Activated CD8-positive, alpha-beta memory T cell treated with anti-CD3 and anti-CD28 coated beads, Interleukin-2, amount 10 ng/mL, durations not matched to agents 7 days and 5 days (primary cell): ENCODE results near the gene HTR5A. TPM values are rescaled to one million over a fixed set of nuclear protein-coding genes. Genes with fewer than 3 reads are reported as not detected.

Experiments used
- ATAC-seq: fragments of 150-1000 bp; cut with Tn5 transposase; one replicate; pipeline ENCODE4 v1.10.0; 2021; ENCODE audit warnings: moderate library complexity
- CTCF ChIA-PET: fragments of 350-600 bp; sonication (Branson Sonifier 250); formaldehyde crosslinking; loops from one replicate; lab custom pipeline; 2021; ENCODE audit warnings: antibody characterized with exemption; lab: Charles Lee
- DNase-seq: peaks from one replicate; pipeline ENCODE4 v3.0.0-alpha.2; 2020
- H3K27ac Mint-ChIP-seq: one replicate; pipeline ENCODE4 v1.8.0; 2021; ENCODE audit warnings: mild to moderate bottlenecking, mixed read lengths
- H3K27me3 Mint-ChIP-seq: one replicate; pipeline ENCODE4 v1.8.0; 2021; ENCODE audit warnings: mixed read lengths
- H3K36me3 Mint-ChIP-seq: one replicate; pipeline ENCODE4 v1.8.0; 2021; ENCODE audit warnings: mild to moderate bottlenecking, mixed read lengths
- H3K4me1 Mint-ChIP-seq: one replicate; pipeline ENCODE4 v1.8.0; 2021; ENCODE audit warnings: mixed read lengths
- H3K4me3 Mint-ChIP-seq: one replicate; pipeline ENCODE4 v1.8.0; 2021; ENCODE audit warnings: mild to moderate bottlenecking, moderate library complexity, mixed read lengths
- H3K9me3 Mint-ChIP-seq: one replicate; pipeline ENCODE4 v1.8.0; 2022; ENCODE audit warnings: low read depth, mixed read lengths
- total RNA-seq, 2 experiments: library from RNA; stranded (reverse); gene quantifications; one replicate each; pipeline ENCODE4 v1.2.3, GENCODE V29; 2021

HTR5A gene
- total RNA-seq, 2 experiments from 2014 or later, result not detected

DNA sequence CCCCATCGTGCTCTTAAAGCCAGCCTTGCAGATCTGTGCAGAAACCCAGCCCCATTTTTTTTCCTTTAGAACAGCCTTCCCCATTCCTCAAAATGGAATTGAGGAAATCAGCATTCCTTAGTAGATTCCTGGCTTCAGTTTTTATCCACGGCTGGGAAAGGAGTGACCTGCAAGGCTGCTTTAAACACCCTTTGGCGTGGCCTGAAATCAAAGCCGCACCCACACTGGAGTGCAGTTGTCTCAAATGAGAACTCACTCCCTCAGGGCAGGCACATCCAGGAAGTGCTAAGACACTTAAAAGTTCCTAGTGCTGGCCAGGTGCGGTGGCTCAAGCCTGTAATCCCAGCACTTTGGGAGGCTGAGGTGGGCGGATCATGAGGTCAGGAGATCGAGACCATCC, 34.8 kb downstream of the HTR5A start:
- Mint-ChIP-seq H3K4me3 (no peak overlapping the region), H3K4me1 (no peaks in the 10 kb centered on the region), H3K27ac (no peak overlapping the region), H3K27me3 (peaks cover 22% of the 10 kb centered on the region), H3K36me3 (no peaks in the 10 kb centered on the region), H3K9me3 (no peaks in the 10 kb centered on the region)
- DNase-seq (no peak), ATAC-seq (no peak)
- CTCF ChIA-PET, result no interaction called here

DNA sequence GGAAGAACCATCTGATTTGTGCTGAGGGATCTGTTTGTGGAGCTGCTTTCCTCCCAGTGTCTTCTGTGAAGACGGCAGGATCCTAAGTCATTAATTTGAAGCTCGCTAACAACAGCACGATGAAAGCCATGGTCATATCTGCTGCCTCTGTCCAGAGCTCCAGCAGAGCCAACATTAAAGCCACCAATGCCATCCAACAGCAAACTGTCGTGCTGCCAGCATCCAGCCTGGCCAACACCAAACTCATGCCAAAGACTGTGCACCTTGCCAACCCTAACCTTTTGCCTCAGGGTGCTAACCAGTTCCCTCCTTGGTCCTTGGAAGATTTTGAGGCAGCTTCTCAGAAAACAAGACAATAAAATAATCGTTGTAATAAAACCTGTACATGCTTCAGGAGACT, 36.2 kb downstream of the HTR5A start:
- H3K4me3 Mint-ChIP-seq, result no peak overlapping the region
- no peaks in the 10 kb centered on the region for H3K4me1 Mint-ChIP-seq
- H3K9me3 Mint-ChIP-seq, result no peaks in the 10 kb centered on the region
- ATAC-seq (no peak), DNase-seq (no peak)
- H3K27ac Mint-ChIP-seq, result no peak overlapping the region
- CTCF ChIA-PET, result no interaction called here
- H3K36me3 Mint-ChIP-seq, result no peaks in the 10 kb centered on the region
- peaks cover 25% of the 10 kb centered on the region for H3K27me3 Mint-ChIP-seq

DNA sequence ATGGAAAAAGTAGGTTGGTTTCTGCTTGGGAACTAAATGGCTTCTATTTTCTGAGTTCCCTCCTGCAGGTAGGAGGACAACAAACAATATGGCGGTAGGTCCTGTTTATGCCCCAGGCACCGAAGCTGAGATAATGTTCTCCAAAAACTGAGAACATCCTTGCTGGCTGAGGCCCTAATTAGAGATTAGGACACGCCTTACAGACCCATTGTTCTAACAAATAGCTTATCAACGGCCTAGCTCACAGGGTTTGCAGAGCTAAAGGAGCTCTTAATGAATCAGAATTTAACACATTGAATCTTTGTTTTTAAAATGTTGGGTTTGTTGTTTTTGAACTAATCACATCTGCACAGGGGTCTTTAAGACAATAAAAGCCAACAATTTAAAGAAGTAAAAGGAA, 37.0 kb downstream of the HTR5A start:
- no peaks in the 10 kb centered on the region for H3K4me1 Mint-ChIP-seq
- H3K27ac Mint-ChIP-seq, result no peak overlapping the region
- CTCF ChIA-PET, result no interaction called here
- no peaks in the 10 kb centered on the region for H3K36me3 Mint-ChIP-seq
- H3K4me3 Mint-ChIP-seq, result no peak overlapping the region
- DNase-seq (no peak), ATAC-seq (no peak)
- no peaks in the 10 kb centered on the region for H3K9me3 Mint-ChIP-seq
- H3K27me3 Mint-ChIP-seq, result peaks cover 27% of the 10 kb centered on the region

DNA sequence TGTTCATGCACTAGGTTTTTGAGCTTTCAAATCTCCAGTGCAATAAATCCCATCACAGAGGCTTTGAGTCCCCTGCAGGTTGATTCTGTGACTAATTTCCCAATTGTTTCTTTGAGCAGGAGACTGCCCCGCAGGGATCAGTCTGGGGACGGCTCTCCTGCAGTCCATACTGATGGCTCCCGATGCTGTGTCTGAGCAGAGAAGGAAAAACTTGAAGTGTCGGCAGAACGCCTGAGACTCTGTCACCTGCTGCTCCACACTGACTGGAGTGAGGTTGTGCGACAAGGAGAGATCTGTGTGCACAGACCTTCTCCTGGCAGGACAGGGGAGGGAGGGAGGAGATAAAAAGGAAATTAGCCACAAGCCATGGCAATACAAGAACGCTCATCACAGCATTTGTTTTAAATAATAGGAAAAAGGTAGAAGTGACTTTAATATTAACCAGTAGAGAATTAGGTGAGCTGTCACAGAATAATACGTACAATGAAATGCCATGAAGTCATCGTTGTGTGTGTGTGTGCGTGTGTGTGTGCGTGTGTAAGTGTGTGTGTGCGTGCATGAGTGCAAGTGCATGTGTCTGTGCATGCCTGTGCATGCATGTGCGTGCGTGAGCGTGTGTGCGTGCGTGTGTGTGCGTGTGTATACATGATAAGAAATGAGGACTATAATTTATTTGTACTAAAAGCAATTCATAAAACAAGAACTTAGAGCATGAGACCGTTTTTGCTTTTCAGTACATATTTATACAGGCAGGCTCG, 38.2 kb downstream of the HTR5A start:
- H3K9me3 Mint-ChIP-seq, result no peaks in the 10 kb centered on the region
- peaks cover 38% of the 10 kb centered on the region for H3K27me3 Mint-ChIP-seq
- no peaks in the 10 kb centered on the region for H3K4me1 Mint-ChIP-seq
- H3K36me3 Mint-ChIP-seq, result no peaks in the 10 kb centered on the region
- CTCF ChIA-PET, result interaction anchor here (1.5 kb wide), 1 partner anchor 181 kb away, joined by 3 read pairs; no protein-coding TSS in a partner anchor
- H3K4me3 Mint-ChIP-seq, result no peak overlapping the region
- H3K27ac Mint-ChIP-seq, result no peak overlapping the region
- no peak for DNase-seq
- no peak for ATAC-seq

DNA sequence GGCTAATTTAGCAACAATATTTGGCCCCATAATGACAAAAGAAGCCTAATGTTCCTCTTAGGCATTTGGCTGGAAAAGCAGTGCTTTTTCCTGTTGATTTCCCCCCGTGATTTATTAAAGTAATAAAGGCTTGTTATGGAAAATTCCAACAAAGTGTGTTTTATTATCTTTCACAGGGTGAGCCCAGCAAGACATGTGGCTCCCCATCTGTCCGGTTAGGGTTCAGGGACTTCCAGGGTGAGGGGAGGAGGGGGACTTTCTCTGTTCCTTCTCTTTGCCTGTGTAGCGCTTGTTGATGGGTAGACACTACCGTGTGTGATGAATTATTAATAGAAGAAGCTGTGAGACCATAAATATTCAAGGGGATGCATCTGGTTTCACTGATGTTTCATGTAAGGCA, 39.0 kb downstream of the HTR5A start:
- H3K4me1 Mint-ChIP-seq, result no peaks in the 10 kb centered on the region
- H3K4me3 Mint-ChIP-seq, result no peak overlapping the region
- peaks cover 38% of the 10 kb centered on the region for H3K27me3 Mint-ChIP-seq
- no peak overlapping the region for H3K27ac Mint-ChIP-seq
- ATAC-seq (no peak), DNase-seq (no peak)
- no peaks in the 10 kb centered on the region for H3K36me3 Mint-ChIP-seq
- no peaks in the 10 kb centered on the region for H3K9me3 Mint-ChIP-seq
- CTCF ChIA-PET, result interaction anchor here (1.5 kb wide), 1 partner anchor 182 kb away, joined by 3 read pairs; no protein-coding TSS in a partner anchor

DNA sequence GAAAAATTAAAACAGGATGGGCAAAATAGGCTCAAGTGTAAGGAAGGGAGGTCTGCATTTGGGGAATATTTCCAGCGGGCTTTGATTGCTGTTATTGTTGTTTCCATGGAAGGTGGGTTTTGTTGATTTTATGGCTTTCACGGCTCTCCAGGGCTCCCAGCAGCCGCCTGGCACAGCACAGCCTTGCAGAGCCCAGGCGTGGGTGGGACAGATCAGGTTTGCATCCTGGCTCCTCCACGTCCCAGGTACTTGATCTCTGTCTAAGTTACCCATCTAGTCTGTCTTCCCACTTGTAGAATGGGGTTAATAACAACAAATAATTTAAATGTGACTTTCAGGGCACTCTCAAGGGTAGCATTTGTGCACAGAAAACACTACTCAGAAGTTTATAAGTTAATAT, 45.2 kb downstream of the HTR5A start:
- CTCF ChIA-PET, result interaction anchor here (1.2 kb wide), 1 partner anchor 188 kb away, joined by 7 read pairs; no protein-coding TSS in a partner anchor
- Mint-ChIP-seq H3K4me3 (no peak overlapping the region), H3K36me3 (peaks cover 3% of the 10 kb centered on the region), H3K9me3 (peaks cover 4% of the 10 kb centered on the region), H3K4me1 (no peaks in the 10 kb centered on the region), H3K27ac (no peak overlapping the region), H3K27me3 (peaks cover 23% of the 10 kb centered on the region)
- DNase-seq, result no peak
- no peak for ATAC-seq

DNA sequence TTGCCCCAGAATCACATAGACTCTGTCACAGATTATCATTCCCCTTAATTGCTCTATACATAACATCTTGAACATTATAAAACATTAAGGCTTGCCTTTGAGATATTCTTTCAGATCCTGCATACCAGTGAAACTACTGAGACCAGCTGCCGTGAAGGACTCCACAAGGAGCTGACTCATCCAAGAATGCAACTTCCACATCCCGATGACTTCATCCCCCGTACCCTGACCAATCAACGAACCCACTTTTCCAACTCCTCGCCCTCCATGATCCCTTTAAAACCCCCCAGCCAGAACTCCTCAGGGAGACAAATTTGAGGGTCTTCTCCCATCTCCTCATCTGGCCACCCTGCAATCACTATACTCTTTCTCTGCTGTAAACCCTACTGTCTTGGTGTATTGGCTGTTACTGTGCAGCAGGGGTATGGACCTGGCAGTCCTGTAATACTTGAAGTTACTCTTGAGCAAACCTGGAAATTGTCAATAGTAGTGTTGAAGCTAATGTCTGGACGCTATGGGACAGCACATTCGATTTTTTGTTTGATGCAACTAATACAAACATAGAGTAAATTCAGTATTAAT, 49.8 kb downstream of the HTR5A start:
- CTCF ChIA-PET, result interaction anchor here (1.6 kb wide), 1 partner anchor 193 kb away, joined by 4 read pairs; no protein-coding TSS in a partner anchor
- Mint-ChIP-seq H3K27ac (no peak overlapping the region), H3K27me3 (peaks cover 19% of the 10 kb centered on the region), H3K9me3 (peaks cover 9% of the 10 kb centered on the region), H3K36me3 (peaks cover 3% of the 10 kb centered on the region), H3K4me1 (no peaks in the 10 kb centered on the region), H3K4me3 (no peak overlapping the region)
- ATAC-seq, result no peak
- DNase-seq, result no peak

DNA sequence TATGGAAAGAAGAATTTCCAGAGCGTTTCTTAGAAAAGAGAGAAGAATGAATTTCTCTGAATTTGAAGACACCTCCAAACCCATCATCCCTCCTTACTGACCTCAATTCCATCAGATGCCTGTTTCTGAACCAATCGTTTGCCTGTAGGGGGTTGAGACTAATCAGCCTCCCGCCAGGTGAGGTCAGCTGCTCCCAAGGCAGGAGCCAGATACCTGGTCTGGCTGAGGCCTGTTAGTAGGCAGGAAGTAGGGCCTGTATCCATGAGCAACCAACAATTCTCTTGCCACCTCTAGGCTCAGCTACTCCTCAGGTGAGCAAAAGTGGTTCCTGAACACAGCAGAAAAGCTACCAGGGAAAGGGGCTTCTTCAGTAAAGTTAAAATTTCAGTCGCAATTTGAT, 50.3 kb downstream of the HTR5A start:
- peaks cover 3% of the 10 kb centered on the region for H3K36me3 Mint-ChIP-seq
- no peak overlapping the region for H3K27ac Mint-ChIP-seq
- DNase-seq (no peak), ATAC-seq (no peak)
- no peaks in the 10 kb centered on the region for H3K4me1 Mint-ChIP-seq
- no peak overlapping the region for H3K4me3 Mint-ChIP-seq
- peaks cover 19% of the 10 kb centered on the region for H3K27me3 Mint-ChIP-seq
- CTCF ChIA-PET, result interaction anchor here (1.6 kb wide), 1 partner anchor 194 kb away, joined by 4 read pairs; no protein-coding TSS in a partner anchor
- H3K9me3 Mint-ChIP-seq, result peaks cover 9% of the 10 kb centered on the region

DNA sequence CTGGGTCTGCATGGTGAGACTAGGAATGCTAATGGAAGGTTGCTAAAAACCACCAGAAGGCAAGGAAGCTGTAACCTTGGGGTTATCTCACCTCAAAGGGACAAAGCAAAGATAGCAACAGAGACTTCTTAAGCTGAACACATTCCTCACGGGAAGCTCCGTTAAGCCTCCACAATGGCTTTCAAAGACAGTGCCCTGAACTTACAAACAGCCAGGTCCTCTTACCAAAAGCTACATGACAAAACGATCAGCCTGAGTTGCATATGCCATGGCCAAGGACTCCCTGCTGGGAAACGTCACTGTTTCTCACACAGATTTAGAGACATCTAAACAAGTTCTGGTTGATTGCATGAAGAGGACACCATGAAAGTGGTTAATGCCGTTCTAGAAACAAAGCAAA, 52.7 kb downstream of the HTR5A start:
- DNase-seq (no peak), ATAC-seq (no peak)
- Mint-ChIP-seq H3K9me3 (peaks cover 9% of the 10 kb centered on the region), H3K4me3 (no peak overlapping the region), H3K36me3 (peaks cover 3% of the 10 kb centered on the region), H3K4me1 (no peaks in the 10 kb centered on the region), H3K27ac (no peak overlapping the region), H3K27me3 (peaks cover 20% of the 10 kb centered on the region)
- CTCF ChIA-PET, result no interaction called here

GRCh38 chr7:155123413-155123812, 53.3 kb downstream of the HTR5A start:
- peaks cover 19% of the 10 kb centered on the region for H3K27me3 Mint-ChIP-seq
- ATAC-seq (no peak), DNase-seq (no peak)
- H3K4me3 Mint-ChIP-seq, result no peak overlapping the region
- H3K4me1 Mint-ChIP-seq, result no peaks in the 10 kb centered on the region
- peaks cover 9% of the 10 kb centered on the region for H3K9me3 Mint-ChIP-seq
- CTCF ChIA-PET, result no interaction called here
- no peak overlapping the region for H3K27ac Mint-ChIP-seq
- H3K36me3 Mint-ChIP-seq, result peaks cover 3% of the 10 kb centered on the region

GRCh38 chr7:155124706-155125105, 54.6 kb downstream of the HTR5A start:
- Mint-ChIP-seq H3K27me3 (peaks cover 17% of the 10 kb centered on the region), H3K4me1 (no peaks in the 10 kb centered on the region), H3K36me3 (peaks cover 3% of the 10 kb centered on the region), H3K27ac (no peak overlapping the region), H3K9me3 (peaks cover 9% of the 10 kb centered on the region), H3K4me3 (no peak overlapping the region)
- DNase-seq (no peak), ATAC-seq (no peak)
- CTCF ChIA-PET, result no interaction called here

- peaks cover 6% of the 10 kb centered on the region for H3K27me3 Mint-ChIP-seq
- H3K4me3 Mint-ChIP-seq, result no peak overlapping the region
- no peak overlapping the region for H3K27ac Mint-ChIP-seq
- H3K36me3 Mint-ChIP-seq, result no peaks in the 10 kb centered on the region
- H3K9me3 Mint-ChIP-seq, result no peaks in the 10 kb centered on the region
- DNase-seq (no peak), ATAC-seq (no peak)
- CTCF ChIA-PET, result no interaction called here
- no peaks in the 10 kb centered on the region for H3K4me1 Mint-ChIP-seq
Measured at GRCh38 chr7:155129186-155129585, 59.1 kb downstream of the HTR5A start.

DNA sequence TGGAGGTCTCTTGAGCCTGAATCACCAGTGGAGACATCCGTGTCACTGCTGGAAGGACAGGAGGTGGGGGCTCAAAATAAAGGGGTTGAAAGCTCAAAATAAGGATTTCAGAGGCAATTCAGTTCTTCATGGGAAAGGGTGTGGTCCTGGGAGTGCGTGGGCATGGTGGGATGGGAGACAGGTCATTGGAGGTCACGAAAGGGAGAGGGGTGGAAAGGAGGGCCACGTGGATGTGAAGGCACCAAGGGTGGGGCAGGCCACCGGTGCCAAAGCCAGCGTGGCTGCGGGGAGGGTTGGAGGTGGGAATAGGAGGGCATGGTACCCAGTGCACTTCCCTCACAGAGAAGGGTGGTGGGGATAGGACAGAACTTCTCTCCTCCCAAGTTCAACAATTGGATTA, 59.7 kb downstream of the HTR5A start:
- no peak for DNase-seq
- no peak for ATAC-seq
- H3K9me3 Mint-ChIP-seq, result no peaks in the 10 kb centered on the region

DNA sequence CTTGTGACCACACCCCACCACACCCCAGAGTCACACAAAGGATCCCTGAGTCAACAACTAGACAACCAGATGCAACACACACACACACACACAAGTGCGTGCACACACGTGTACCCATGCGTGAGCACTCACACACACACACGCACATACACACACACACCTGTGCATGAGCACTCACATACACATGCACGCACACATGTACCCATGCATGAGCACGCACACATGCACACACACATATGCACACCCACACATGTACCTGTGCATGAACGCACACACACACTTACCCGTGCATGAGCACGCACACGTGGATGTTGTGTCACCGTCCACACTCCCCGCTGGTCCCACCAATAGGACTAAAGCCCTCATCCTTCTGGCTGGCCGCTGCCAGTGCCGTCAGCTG, 60.4 kb downstream of the HTR5A start:
- no peak overlapping the region for H3K27ac Mint-ChIP-seq
- no peaks in the 10 kb centered on the region for H3K36me3 Mint-ChIP-seq
- no peak for DNase-seq
- no peak for ATAC-seq
- no peaks in the 10 kb centered on the region for H3K4me1 Mint-ChIP-seq
- CTCF ChIA-PET, result no interaction called here
- H3K9me3 Mint-ChIP-seq, result no peaks in the 10 kb centered on the region
- H3K27me3 Mint-ChIP-seq, result peaks cover 6% of the 10 kb centered on the region
- H3K4me3 Mint-ChIP-seq, result no peak overlapping the region

More for the DNA sequence above, 59.7 kb downstream of the HTR5A start:
- Mint-ChIP-seq H3K36me3 (no peaks in the 10 kb centered on the region), H3K27me3 (peaks cover 6% of the 10 kb centered on the region), H3K4me3 (no peak overlapping the region), H3K4me1 (no peaks in the 10 kb centered on the region), H3K27ac (no peak overlapping the region)
- CTCF ChIA-PET, result no interaction called here
